ENCODE data around the gene C10orf62. TPM values are rescaled to one million over a fixed set of nuclear protein-coding genes. Genes with fewer than 3 reads are reported as not detected.
A peak's percentile ranks its signal among the peaks of the same experiment; 100 is the strongest.

C10orf62 gene
- total and polyA plus RNA-seq, 2 of the 13 experiments (the other 11 are each of a cell fraction or from before 2014, with no cell fraction given) = 0.61 to 1.6 TPM

DNA sequence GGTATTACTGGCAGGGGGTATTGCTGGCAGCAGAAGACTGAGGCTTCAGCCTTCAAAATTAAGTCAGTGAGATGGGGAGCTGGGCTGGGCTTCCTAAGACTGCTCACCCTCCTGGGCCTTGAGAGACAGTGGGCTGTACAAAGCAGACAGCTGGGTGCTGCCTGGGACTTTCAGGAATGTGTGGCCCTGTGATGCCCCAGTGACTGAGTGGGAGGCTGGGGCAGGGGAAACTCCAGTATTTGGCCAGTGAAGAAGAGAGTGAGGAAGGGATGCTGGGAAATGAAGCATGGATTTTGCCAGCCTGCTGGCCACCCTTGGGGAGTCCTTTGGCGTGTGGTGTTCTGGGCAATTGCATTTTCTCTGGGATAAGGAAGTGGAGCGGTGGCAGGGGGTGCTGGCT, 16.5 kb upstream of the C10orf62 start:
- FAIRE-seq = no peak
- H3K9me3 ChIP-seq (ENCODE audit: low read length) = no peaks in the 10 kb centered on the region
- WGBS (ENCODE audit: low lambda C conversion rate) = 100% methylated on average over 2 of the region's 2 CpGs
- H2AFZ ChIP-seq (ENCODE audit: low read length) = no peak overlapping the region
- intact Hi-C loops (cut with micrococcal nuclease; ENCODE audit: unreplicated experiment) = no loop called here
- TF ChIP-seq ZFP36 (IDR thresholded peaks at IDR 0.05; ENCODE audit: borderline replicate concordance, low read depth, low read length, partially characterized antibody) = no peak
- TF ChIP-seq, protein P1, sequence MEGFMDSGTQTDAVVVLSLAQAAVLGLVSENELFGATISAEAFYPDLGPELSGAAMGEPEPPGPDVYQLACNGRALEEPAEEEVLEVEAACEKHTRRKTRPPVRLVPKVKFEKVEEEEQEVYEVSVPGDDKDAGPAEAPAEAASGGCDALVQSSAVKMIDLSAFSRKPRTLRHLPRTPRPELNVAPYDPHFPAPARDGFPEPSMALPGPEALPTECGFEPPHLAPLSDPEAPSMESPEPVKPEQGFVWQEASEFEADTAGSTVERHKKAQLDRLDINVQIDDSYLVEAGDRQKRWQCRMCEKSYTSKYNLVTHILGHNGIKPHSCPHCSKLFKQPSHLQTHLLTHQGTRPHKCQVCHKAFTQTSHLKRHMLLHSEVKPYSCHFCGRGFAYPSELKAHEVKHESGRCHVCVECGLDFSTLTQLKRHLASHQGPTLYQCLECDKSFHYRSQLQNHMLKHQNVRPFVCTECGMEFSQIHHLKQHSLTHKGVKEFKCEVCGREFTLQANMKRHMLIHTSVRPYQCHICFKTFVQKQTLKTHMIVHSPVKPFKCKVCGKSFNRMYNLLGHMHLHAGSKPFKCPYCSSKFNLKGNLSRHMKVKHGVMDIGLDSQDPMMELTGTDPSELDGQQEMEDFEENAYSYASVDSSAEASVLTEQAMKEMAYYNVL (CRISPR knock-in tag; IDR thresholded peaks at IDR 0.05; ENCODE audit: borderline replicate concordance) = no peak
- TF ChIP-seq, protein P2, sequence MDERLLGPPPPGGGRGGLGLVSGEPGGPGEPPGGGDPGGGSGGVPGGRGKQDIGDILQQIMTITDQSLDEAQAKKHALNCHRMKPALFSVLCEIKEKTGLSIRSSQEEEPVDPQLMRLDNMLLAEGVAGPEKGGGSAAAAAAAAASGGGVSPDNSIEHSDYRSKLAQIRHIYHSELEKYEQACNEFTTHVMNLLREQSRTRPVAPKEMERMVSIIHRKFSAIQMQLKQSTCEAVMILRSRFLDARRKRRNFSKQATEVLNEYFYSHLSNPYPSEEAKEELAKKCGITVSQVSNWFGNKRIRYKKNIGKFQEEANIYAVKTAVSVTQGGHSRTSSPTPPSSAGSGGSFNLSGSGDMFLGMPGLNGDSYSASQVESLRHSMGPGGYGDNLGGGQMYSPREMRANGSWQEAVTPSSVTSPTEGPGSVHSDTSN (CRISPR knock-in tag; IDR thresholded peaks at IDR 0.05) = no peak
- TF ChIP-seq ZNF33B (CRISPR knock-in tag; IDR thresholded peaks at IDR 0.05) = no peak
- TF ChIP-seq, protein P3, sequence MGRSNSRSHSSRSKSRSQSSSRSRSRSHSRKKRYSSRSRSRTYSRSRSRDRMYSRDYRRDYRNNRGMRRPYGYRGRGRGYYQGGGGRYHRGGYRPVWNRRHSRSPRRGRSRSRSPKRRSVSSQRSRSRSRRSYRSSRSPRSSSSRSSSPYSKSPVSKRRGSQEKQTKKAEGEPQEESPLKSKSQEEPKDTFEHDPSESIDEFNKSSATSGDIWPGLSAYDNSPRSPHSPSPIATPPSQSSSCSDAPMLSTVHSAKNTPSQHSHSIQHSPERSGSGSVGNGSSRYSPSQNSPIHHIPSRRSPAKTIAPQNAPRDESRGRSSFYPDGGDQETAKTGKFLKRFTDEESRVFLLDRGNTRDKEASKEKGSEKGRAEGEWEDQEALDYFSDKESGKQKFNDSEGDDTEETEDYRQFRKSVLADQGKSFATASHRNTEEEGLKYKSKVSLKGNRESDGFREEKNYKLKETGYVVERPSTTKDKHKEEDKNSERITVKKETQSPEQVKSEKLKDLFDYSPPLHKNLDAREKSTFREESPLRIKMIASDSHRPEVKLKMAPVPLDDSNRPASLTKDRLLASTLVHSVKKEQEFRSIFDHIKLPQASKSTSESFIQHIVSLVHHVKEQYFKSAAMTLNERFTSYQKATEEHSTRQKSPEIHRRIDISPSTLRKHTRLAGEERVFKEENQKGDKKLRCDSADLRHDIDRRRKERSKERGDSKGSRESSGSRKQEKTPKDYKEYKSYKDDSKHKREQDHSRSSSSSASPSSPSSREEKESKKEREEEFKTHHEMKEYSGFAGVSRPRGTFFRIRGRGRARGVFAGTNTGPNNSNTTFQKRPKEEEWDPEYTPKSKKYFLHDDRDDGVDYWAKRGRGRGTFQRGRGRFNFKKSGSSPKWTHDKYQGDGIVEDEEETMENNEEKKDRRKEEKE (IDR thresholded peaks at IDR 0.05) = no peak
- no peak for TF ChIP-seq ZNF530 (CRISPR knock-in tag; IDR thresholded peaks at IDR 0.05; ENCODE audit: low read depth)
- no peak for TF ChIP-seq MED8 (CRISPR knock-in tag; IDR thresholded peaks at IDR 0.05; ENCODE audit: insufficient replicate concordance)
- no peak for TF ChIP-seq ZNF296 (CRISPR knock-in tag; conservative IDR thresholded peaks at IDR 0.05)
- no peak for TF ChIP-seq FOSL1 (CRISPR knock-in tag; IDR thresholded peaks at IDR 0.05; ENCODE audit: borderline replicate concordance)
- no peak for TF ChIP-seq FOXA1 (IDR thresholded peaks at IDR 0.05)
- TF ChIP-seq FOXA1 (CRISPR knock-in tag; IDR thresholded peaks at IDR 0.05) = no peak
- TF ChIP-seq ZSCAN22 (CRISPR knock-in tag; IDR thresholded peaks at IDR 0.05) = no peak
- no TSS peak for BruUV-seq (replicated peaks)
- no peaks in the 10 kb centered on the region for H3K79me2 ChIP-seq (ENCODE audit: insufficient read depth, low read length)
- ATAC-seq = peak; percentile 8; the same call in 2 of the 3 replicates
- no peak for DNase-seq (ENCODE audit: low spot score)
- H4K20me1 ChIP-seq (ENCODE audit: insufficient read depth, low read length) = no peaks in the 10 kb centered on the region
- CTCF ChIA-PET (ENCODE audit: low intra/inter-chr PET ratio, low total read pairs) = interaction anchor here (0.6 to 2.7 kb wide), 3 partner anchors 37 to 158 kb away, joined by 4 to 46 read pairs (median 7); no protein-coding TSS in a partner anchor
- H3K27me3 ChIP-seq (ENCODE audit: control insufficient read depth in 1 of 2, insufficient read depth in 2 of 2, low read length in 2 of 2) = no peaks in the 10 kb centered on the region
- no peak overlapping the region for H3K27ac ChIP-seq (ENCODE audit: extremely low read length, insufficient read depth, low read length)
- peaks cover 3 to 8% of the 10 kb centered on the region in 2 experiments; a peak in 3 of 5 replicates for H3K36me3 ChIP-seq (replicated peaks in 1 of 2; ENCODE audit: control insufficient read depth in 1 of 2, insufficient read depth in 2 of 2, low read length in 2 of 2)
- in situ Hi-C loops (cut with HindIII; ENCODE audit: extremely low pct_ligation_motif_present, low pct_unique_long_range_greater_than_20kb) = loop anchor here (5.0 kb wide), 1 partner anchor 39 kb away; no protein-coding TSS in a partner anchor
- POLR2A ChIA-PET = interaction anchor here (1.2 to 2.1 kb wide), 3 partner anchors 12 to 102 kb away, joined by 3 to 10 read pairs (median 8); partner anchors contain the start of genes HOGA1 and PI4K2A
- peaks cover 17% of the 10 kb centered on the region for H3K4me1 ChIP-seq (ENCODE audit: insufficient read depth, low read length)
- no peak overlapping the region for H3K4me3 ChIP-seq (replicated peaks in 1 of 3; ENCODE audit: insufficient read depth in 1 of 3, low read depth in 2 of 3, low read length in 3 of 3)
- no peak overlapping the region for H3K9ac ChIP-seq (ENCODE audit: insufficient read depth, low read depth, low read length)
- no peak overlapping the region for H3K4me2 ChIP-seq (ENCODE audit: low read depth, low read length)
